GM19468 (cell line): ENCODE data around the gene B4GALT2.

Experiments used
- ATAC-seq: cut with Tn5 transposase; IDR thresholded peaks from one replicate; pipeline ENCODE4 v1.9.1; 2021; ENCODE audit warnings: mild to moderate bottlenecking, moderate library complexity, moderate number of reproducible peaks; ENCODE audit not compliant: unreplicated experiment; ENCODE audit errors: extremely low read depth

Gene B4GALT2

DNA sequence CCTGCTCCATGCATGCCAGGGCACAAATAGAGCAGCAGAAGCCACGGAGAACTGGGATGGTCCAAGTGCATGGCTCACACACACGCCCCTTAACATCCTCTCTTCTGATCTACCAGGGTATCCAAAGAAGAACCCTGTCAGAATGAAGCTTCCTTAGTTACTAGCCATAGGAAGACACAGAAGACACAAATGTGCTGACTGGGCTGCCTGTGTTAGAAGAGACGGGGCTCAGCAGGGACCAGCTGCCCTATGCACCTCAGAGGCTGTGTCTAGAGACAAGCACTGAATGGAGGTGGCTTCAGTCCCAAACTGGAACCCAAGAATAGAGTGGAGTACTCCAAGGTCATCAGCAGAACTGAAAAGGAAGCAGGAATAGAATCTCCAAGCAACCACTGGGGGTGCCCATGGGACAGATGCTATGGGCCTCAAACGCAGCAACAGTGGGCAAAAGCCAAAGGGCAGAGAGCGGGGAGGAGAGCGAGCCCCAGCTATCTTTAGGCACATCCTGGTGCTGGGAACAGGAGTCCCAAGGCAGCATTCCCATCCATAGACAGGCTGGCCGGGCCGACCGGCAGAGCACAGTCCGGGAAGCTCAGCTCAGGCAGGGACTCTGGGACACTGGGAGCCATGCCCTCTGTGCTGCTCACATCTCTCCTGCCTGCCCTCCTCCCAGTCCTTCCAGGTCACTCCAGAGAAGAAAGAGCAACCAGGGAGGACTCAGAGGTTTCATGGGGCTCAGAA, 42.7 kb downstream of the B4GALT2 start:
- no peak for ATAC-seq

DNA sequence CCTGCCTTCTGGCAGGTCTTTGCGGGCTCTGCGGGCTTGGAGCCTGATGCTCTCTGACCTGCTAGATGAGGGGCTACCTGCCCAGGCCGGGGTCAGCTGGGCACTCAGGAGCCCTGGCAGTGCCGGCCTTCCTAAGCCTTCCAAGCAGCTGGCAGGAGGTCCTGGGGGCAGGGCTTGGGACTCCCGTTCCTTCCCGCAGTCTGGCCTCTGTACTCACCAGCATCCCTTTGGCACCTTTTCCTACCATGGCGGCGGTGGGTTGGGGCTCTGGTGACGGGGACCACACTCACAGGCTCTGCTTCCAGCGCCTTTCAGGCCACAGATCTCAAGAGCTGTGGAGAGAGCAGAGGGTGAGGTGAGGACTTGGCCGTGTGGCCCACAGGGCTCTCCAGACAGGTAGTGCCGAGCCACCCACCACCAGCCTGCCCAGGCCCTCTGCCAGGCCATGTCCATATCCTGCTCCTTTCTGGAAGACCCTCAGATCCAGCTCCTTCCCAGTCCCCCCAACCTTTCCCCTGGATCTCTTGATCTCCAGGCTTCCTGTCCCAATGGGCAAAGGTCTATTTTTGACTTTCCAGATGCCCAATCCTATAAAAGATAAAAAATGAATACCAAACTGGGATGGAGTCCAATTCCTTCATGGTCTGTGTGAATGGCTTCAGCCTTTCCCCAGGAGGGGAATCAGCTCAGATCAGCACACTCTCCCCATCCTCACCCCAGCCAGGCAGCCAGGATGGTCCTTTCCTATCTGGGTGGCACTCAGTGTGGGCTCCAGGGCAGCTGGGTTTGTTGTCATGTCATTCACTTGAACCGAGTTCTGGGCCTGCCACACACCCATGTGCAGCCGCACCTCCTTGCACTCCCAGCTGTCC, 45.3 kb downstream of the B4GALT2 start:
- no peak for ATAC-seq

DNA sequence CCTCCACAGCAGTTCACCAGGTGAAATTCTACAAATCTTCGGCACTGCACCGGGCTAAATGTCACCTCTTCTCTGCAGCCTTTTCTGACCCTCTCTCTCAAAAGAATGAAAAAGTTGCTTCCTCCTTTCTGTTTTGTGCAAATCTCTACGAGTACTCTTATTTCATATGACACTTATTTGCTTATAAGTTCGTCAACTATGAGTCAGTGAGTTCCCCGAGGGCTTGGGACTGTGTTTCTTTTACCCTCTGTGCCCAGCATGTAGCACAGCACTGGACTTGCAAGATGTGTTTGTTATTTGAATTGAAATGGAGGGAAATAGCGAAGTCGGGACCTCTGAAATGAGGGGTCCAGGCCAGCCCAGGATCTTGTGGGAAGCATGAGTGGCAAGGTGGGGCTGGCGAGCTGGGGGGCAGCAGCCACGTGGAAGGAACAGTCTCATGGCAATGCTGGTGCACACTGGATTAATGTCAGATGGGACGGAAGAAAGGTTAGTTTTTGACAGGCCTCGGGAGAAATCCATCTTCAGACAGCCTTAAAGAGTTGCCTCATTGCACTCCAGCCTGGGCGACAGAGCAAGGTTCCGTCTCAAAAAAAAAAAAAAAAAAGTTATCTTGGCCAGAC, 46.0 kb downstream of the B4GALT2 start:
- ATAC-seq: no peak

DNA sequence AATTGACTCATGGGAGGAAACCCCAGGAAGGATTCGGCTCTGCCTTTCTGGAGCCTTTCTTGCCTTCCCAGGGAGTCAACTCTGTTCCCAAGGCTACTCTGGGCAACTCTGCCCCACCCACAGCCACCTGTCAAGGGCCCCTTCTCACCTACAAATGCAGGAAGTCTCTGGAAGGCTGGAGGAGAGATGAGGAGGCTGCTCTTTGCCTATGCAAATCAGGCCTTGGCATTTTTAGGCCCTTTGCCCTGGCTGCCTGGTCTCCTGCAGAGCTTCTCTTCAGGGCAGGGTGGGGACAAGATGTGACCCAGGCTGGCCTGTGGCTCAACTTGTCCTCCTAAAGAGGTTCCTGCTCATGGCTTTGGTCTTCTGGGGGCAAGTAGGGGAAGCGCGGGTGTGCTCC, 46.8 kb downstream of the B4GALT2 start:
- ATAC-seq: no peak

DNA sequence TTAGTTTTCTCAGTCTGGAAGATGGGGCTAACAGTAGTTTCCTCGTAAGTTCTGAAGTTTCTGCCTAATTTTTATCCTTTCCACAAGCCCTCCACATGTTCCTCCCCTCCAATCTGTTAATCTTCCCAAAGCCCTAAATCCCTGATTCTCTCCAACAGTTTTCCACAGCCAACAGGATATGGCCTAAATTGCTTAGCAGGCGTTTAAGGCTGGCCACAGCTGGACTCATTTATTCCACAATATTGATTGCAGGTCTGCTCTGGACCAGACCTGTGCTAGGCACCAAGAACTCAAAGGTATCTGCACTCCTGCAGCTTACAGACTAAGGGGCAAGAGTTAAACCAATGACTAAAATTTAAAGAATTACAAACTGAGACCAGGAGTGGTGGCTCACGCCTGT, 48.3 kb downstream of the B4GALT2 start:
- no peak for ATAC-seq

DNA sequence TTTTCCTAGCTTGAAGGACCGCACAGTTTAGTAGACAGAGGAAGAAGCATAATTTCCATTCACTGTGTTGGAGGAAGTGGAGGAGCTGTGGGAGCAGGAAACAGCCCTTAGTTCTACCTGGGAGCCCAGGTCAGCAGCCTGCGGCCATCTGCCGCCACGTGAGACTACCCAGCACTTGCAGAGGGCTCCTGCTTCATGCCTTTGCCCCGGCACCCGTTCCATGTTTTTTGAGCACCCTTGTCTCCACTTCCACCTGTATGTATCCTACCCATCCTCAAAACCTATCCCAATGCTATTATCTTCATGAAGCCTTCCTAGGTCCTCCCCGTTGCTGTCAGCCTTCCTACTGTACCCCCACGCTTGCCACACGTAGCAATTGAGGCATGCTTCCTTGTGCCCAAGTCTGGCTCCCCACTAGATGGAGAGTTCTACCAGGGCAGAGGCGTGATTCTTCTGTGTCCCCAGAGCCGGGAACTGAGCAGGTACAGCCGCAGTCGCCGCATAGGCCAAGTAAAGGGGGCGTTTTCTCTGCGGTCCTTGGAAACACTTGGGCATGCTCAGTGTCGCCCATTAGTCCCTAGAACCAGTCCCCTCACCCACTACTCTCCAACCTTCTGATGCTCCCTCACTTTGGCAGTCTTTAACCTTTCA, 50.4 kb downstream of the B4GALT2 start:
- ATAC-seq: no peak

- peak; percentile 54 for ATAC-seq
Observed at GRCh38 chr1:44029911-44030604, 51.0 kb downstream of the B4GALT2 start.

GRCh38 chr1:44030605-44031251, 51.7 kb downstream of the B4GALT2 start:
- ATAC-seq: no peak

- ATAC-seq: no peak
Observed at GRCh38 chr1:44031252-44032169, 52.5 kb downstream of the B4GALT2 start, which contains the start of gene SLC6A9. Gene SLC6A9, minus strand, starts transcription at chr1:44031462. Its CDS starts 7,185 bp downstream, at chr1:44024277.

GRCh38 chr1:44032170-44032790, 53.3 kb downstream of the B4GALT2 start:
- ATAC-seq: no peak

DNA sequence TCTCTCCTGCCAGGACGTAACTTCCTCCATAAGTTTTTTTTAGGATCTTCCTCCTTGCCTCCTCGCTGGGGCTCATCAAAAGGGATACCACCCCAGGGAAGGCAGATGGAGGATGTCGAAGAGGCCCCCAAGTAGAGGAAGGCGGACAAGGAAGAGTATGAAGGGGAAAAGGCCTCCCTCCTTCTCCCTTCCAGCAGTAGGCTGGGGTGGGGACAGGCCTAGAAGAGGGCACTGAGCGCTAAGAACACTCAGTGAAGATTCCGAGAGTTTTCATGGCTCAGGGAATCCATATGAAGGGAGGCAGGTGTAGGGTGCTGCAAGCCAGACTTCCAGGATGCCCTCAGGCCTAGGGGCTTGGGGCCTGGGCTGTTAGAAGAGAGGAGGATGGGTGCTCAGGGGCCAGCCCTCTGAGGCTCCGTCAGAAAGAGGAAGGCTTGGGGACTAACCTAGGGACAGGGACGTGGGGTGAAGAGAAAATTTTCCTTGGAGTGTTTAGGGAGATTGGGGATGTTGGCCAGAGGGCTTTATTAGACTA, 54.1 kb downstream of the B4GALT2 start:
- no peak for ATAC-seq

- ATAC-seq: no peak
Observed at GRCh38 chr1:44033756-44034155, 54.7 kb downstream of the B4GALT2 start.

DNA sequence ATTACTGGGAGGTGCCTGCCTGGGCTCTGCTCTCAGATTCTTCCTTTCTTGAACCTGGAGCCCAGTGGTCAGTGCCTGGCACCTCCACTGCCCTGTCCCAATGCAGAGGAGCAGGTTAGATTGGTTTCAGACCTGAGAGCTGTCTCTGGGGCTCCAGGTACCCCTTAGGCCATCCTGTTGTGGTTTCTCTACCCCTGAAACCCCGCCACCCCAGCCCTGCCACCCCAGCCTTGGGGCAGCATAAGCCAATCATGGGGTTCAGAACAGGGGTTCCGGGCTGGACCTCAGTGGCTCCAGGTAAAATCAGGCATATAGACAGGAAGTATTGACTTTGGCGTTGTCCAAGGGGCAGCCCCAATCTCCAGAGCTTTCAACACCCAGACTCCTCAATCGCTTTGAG, 55.4 kb downstream of the B4GALT2 start:
- no peak for ATAC-seq

DNA sequence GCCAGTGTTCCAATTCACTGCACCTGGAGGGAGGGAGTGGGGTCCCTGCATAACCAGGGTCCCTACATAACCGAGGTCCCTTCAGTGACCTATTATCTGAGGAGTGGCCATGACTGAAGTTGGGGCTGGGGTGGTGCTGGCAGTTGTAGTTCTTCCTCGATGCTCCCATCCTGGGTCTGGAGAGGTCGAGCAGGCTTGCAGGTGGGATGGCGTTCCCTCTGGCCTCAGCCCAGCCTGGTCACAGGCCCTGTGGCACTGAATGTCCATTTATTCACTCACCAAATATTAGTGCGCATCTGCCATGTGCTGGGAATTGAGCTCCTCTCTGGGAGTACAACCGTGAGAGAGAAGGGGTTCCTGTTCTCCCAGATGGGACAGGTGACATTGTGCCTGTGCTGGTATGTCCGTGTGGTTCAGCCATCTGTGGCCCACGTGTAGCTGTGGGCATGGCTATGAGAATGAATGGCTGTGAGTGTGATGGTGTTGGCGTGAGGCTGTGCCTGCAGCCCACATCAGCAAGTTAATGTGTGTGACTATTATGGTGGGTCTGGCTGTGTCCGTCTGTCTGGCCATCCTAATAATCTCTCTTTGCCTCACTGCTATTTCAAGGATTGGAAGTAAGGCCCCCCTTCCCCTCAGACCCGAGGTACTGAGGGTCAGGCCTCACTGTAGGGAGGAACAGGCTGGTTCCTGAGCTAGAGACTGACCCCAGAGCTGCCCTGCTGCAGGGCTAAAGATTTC, 56.1 kb downstream of the B4GALT2 start:
- ATAC-seq: no peak

- no peak for ATAC-seq
Observed at GRCh38 chr1:44035726-44036408, 56.9 kb downstream of the B4GALT2 start.

GRCh38 chr1:44036409-44037139, 57.6 kb downstream of the B4GALT2 start:
- ATAC-seq: no peak
